HG03095 (cell line): ENCODE data around the gene GLIS1.

ENCODE experiments used
- ATAC-seq: cut with Tn5 transposase; IDR thresholded peaks from one replicate; pipeline ENCODE4 v1.9.1; 2021; ENCODE audit warnings: moderate library complexity; ENCODE audit not compliant: unreplicated experiment

The GLIS1 gene

DNA sequence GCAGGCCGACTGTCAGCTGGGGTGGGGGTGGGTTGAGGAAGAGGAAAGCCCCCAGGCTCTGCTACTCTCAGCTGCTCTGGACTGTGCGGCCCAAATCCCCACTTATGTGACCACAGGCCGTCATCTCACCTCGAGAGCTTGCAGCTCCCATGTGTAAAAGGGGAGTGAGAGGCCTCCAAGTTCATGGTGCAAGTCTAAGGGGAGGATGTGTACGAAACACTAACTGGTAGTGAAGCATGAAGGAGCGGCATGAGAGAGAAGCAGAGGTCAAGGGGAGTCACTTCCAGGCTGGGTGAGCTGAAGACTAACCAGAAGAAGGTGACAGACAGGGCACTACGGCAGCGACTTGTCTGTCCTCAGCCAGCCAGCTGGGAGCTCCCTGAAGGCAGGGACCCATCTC is 43.8 kb downstream of the GLIS1 start:
- no peak for ATAC-seq

DNA sequence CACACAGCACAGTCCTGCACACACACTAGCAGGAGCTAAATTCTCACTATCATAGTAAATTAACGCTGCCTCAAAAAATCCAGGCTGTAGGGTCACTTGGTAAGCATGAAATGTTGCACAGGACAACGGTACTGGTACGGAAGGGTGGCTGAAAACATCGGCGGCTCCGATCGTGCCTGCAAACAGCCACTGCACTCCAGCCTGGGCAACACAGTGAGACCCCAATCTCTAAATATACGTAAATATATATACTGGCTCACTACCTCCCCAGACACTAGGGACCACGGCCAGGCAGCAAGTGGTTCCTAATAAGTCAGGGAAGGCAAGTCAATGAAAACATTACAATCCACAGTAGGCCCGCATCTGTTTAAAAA is 44.3 kb downstream of the GLIS1 start:
- ATAC-seq: no peak

DNA sequence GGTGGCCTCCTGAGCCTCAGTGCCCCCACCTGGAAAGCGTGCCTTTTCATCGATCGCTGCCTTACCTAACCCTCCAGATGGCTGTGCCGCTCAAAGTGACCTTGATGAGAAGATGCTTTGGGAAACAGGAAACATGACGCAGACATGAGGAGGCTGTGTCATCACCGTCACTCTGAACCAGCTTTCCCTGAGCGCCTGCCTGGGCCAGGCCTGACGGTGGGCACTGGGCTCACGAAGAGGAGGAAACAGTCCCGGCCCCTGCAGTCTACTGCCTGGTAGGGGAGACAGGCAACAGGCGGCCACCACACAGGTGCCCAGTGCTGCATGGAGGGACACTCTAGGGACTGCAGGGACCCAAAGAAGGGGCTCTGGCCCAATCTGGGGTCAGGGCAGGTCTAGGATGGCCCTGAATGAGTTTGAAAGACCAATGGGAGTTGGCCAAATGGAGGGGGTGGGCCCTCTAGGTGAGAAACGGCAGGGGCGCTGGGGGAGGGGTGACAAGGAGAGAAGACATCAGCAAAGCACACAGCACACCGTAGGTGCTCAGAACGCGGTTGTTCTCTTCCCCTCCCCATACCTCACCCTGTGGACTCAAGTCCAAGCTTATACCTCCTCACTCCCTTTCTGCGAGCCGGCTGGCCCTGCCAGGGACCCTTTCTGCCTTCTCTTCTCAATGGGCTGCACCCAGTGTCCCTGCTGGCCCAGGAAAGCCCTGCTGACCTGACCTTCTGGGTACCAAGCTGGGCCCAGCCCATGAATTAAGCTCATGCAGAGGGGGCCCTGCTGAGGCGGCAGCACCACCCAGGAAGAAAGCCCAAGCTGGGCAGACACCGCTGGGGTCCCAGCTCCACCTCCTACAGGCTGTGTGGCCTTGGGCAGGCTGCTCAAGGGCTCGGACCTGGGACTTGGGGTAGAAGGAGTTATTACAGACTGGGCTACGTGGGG is 44.9 kb downstream of the GLIS1 start:
- no peak for ATAC-seq

DNA sequence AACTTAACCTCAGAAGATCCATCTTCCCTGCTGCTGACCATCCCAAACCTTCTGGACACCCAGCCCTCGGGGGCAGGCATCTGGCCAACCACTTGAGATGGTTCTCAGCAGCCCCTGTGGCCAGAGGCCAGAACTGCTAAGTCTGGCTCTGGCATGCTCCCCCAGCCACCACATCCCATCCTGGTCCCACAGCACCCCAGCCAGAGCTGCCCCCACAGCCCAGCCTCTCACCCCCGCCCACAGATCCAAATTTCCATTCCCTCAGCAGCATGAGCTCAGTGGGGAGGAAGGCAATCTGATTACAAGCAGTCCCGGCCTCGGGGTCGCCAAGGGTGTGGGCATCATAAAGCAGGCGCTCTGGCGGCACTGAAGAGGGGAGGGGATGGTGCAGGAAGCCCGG is 45.6 kb downstream of the GLIS1 start:
- ATAC-seq: no peak

DNA sequence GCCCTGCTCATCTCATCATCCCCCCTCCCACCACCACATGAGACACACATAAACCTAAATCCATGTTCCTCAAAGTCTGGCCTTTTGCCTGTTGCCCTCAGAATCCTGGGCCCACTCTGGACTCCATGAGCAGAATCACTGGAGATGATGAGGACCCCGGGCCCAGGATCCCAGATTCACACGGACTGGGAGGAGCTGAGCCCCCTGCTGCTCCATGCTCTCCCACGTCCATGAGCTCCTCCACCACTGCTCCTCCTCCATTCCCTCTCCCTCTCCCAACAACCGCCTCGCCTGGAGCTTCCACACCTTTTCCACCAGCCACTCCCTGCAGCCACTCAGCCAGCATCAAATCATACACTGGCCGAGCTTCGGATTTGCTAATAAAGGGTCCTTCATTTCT is 47.6 kb downstream of the GLIS1 start:
- no peak for ATAC-seq

DNA sequence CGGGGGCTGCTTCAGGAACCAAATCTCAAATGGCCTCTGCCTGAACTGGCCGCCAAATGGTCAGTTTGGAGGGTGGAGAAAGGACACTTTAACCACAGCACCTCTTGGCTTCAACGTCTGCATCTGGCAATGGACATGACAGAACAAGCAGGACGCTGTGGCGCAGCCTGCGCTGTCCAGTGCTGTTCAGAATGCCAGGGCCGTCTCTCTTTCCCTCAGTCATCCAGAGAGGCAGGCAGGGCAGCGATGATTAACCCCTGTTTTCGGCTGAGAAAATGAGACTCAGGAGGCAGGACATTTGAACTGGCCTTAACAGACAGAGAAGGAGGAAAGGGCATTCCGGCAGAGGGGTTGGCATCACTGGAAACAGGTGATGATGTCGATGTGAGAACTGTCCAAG is 48.6 kb downstream of the GLIS1 start:
- no peak for ATAC-seq

DNA sequence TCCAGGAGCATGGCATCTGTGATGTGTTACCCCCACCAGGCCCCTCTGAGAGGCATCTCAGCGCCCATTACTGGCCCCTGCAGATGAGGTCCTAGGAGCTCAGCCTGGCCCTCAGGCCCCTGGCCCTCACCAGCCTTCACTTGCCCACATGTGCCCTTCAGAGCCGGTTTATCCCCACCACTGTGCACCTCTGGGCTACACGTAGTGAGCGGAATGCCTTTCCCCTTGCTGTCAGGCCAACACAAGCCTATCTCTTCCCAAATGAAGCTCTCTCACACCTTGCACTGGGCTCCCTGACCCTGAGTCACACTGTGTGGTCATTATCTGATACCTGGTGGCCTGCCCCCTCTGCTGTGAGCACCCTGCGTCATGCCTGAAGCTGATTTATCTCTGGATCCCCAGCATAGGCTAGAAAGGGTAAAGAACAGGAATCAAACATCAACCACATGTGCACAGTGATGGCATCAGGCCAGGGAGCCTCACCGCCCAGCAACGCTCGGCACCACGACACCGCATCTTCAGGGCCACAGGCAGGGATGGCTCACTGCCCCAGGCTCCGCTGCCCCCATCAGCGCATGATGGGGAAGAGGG is 49.1 kb downstream of the GLIS1 start:
- ATAC-seq: no peak

DNA sequence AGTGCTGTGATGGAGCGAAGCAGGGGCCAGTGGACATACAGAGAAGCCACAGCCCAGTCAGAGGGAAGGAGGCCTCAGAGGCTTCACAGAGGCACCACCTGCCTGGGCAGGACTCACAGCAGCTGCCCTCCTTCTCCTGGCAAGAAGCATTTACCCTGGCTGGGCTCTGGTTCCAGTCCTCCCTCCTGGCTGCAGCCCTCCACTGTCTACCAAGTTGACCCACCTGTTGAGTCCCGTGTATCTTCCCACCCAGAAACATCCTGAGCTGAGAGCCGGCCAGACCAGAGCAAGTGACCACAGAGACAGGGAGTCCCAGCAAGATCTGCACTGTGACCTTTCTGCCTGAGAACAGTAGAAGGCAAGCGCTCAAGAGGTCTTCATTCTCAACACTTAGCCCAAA is 49.7 kb downstream of the GLIS1 start:
- no peak for ATAC-seq

DNA sequence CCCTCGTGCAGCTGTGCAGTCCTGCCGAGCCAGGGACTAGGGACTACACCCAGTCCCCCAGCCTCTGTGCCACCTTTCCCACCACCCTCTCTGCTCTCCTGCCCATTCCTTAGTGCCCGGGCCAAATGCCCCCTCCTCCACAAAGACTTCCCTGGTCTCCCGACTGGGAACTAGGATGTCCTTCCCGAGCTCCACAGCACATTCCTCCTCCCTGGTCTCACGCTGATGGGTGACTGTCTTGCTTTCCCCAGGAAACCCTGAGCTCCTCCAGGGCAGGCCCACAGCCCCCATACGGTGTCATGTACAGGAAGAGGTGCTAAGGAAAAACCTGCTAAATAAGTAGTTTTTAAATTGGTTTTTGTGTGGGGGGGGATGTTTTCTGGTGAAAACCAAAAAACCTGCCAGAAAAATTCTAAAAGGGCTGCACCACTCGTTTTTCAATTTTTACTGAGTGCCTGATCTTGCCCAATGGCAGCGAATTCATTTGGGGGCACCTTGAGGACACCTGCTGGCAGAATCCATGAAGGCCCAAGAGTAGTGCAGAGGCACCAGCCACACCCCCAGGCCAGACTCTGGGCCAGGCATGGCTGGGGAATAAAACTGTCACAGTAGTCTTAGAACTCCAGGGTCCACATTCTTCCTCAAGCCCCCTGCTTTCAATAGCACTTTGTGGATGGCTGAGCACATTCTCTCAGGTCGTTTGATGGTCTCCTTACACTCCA is 50.4 kb downstream of the GLIS1 start:
- no peak for ATAC-seq

DNA sequence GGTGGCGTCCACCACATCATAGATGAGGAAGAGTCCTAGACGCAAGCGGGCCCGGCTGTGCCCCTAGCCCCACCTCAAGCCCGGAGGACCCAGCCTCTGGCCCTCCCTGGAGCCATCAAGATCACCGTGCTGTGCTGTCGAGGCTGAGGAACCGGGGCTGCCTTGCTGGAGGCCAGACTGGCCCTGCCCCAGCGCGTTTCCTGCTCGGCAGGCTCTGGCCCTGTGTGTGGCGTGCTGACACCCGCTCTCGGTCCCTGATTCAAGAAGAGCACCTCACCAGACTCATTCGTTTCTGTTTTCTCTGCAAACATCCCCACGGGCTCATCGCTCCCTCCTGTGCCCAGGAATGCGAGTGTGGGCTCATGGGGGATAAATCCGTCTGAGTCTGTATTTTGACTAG is 51.1 kb downstream of the GLIS1 start:
- no peak for ATAC-seq

DNA sequence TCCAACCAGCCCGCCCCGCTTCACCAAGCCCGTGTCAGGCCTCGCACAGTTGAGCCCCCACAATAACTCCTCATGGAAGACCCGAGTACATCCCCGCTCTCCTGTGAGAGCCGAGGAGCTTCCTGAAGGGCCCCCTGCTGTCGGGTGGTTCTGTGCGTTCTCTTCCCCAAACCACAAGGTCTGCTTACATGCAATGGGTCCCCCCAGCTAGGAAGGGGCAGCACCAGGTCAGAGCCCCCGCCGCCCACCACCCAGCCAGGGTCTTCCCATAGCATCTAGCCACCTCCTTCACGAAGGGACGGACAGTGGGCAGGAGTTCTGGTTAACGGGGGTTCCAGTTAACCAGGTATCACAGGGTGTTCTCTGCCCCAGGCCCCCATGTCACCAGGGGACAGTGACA is 51.5 kb downstream of the GLIS1 start:
- ATAC-seq: no peak

DNA sequence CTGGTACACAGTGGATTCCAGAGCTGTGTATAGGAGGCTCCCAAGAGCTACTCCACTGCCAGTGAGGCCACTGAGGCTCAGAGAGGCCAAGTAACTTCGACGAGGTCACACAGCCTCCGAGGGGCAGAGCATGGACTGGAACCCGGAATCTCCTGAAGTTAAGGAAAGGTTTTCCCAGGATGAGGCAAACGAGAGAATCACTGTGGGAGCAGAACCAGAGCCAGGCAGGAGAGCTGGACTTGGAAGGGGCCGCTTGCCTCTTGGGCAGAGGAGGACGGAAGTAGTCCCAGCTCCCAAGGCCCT is 52.0 kb downstream of the GLIS1 start:
- ATAC-seq: no peak

DNA sequence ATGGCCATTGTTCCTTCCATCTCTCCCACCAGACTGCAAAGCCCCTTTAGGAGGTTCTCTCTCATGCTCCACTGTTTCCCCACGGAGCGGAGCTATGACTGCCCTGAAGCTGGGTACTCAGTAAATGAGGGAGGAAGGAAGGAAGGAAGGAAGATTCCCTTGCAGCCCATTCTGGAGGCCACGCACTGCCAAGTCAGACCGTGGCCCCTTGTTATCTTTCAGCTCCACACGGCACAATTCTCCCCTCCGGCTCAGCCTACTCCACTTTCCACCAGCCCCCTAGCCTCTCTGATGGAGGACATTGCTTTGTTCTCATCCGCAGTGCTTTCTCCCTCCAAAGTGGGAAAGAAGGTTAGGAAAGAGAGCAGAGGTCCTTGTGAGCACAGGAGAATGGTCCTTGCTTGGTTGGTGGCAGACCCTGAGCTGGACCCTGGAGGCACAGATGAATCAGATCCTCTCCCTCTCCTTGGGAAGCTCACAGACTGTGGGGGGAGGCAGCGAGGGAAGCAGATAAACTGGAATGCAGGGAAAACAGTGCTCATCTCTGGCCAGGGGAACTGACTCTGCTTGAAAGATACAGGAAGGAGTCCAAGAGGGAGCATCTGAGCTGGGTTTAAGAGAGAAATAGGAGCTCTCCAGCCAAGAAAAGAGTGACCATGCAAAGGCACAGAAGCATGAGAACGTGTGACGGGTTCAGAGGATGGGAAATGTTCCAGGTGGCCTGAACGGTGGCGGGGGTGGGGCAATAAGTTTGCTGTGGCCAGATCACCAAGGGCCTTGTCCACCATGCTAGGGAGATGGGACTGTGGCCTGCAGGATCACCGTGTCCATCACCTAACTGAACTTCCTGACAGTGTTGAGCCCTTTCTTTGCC is 52.6 kb downstream of the GLIS1 start:
- no peak for ATAC-seq

DNA sequence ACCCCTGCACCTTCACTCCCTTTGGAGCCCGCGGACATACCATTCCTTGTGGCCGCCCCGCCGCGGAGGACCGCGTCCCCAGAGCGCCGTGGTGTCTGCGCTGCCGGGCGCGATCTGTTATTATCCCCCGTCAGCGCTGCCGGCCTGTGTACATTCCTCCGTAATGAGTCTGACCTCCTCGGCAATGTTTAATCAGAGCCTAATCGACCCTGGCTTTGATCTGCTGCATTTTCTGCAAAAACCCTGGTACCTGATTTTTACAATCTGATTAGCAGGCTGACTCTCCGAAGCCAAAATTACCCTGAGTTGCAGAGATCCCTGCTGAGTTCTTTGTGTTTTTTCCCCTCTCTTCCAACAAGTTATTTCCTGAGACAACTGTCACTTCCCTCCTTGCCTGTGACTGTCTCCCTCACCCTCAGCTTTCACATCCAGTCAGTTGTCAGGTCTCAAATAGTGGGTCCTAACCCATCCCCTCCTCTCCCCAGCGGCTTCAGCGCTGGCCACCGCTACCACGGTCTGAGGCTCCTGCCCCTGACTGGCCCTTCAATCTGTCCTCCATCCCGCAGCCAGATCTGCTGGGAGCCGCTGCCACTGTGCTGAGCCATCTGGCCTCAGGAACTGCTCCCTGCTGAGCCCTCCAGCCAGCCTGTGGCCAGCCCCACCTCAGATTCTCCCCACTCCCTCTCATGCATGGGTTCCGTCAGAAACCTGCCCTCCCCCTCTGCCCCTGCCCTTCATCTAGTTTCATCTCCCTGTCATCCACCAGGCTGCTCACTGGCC is 53.5 kb downstream of the GLIS1 start:
- no peak for ATAC-seq

DNA sequence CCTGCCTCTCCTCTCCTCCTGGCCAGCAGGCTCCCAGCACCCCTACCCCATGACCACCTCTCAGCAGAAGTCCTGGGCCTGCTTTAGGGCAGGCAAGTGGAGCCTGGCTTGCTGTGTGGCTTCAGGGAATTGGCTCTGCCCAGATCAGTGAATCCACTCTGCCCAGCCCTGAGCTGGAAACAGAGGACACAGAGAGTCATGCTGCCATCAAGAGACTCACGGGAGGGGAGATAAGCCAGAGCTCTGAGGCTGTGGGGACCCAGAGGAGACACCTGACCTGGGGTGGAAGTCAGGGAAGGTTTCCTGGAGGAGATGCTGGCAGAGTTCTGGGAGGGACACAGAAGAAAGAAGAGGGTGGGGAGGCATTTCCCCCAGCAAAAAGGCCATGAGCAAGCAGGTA is 54.2 kb downstream of the GLIS1 start:
- ATAC-seq: no peak

DNA sequence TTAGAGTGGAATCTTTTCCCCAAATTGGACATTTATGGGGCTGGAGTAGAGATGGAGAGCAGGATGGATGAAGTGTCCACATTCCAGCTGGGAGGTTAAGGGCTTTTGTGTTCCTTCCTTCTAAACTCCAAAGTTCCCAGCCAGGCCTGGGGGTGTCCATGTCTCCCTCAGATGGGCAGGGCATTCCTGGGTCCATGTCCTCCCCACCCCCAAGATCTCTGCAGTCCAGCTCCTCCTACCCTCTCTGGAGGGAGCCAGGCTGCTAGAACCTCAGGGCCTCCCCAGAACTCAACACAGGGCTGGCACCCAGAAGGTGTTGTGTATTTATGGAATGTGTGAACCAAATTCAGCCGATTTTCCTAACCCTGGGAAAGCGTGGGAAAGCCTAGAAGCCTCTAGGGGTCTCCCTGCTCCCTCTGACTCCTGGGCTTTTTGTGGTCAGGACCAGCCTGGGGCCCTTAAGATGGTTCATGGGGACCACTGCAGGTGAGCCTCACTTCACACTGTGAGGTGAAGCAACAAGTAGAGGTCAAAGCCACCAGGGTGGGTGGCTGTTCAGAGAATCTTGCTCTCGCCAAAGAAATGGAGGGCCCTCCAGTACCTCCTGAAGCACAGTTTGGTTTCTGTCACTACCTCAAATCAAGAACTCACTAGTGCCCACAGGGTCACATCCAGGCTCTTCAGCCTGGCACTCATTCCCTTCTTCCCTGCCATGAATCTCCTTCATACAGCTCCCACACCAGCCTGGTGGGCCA is 54.8 kb downstream of the GLIS1 start:
- ATAC-seq: no peak

DNA sequence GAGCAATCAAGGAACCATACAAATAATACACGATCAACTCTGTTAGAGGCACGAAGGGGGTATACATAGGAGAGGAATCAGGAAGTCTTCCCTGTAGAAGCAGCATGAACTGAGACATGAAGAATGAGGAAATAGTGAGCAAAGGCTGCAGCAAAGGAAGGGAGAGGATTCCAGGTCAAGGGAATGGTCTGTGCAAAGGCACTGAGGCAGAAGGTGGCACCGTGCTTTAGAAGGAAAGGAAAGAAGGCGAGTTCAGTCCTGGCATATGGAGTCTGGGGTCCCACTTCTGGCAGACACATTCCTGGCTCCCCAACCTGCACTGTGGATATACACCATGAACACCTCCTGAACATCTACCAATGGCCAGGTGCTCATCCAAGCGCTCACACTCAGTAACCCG is 56.1 kb downstream of the GLIS1 start:
- ATAC-seq: no peak

DNA sequence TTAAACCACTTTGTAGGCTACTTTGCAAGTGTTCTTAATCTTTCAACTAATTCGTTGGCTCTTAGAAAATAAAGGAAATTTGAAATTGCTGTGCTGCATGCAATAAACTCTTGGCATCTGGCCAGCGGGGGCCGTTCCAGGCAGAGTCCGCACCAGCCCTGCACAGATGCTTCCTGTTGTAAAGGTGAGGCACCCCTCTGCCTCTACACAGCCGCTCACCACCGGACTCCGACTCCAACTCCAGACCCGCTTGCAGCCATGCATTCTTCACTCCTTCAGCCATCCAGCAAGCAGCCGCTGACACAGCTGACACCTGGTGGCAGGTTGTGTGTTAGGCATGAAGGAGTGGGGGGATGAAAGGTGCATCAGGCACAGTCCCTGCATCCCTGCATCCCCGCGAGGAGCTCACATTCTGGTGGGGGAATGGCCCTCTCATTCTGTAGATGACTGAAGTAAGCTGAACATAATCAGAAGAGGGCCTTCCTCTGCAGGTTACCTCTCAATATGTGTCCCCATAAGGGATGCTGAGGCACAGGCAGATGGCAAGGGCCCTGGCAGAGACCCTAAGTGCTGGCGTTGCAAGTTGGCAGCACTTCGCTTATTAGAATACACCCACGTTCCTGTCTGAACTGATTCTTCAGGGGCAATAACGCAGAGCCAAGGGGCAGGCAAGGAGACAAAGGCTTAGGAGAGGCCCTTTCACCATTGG is 56.8 kb downstream of the GLIS1 start:
- no peak for ATAC-seq

DNA sequence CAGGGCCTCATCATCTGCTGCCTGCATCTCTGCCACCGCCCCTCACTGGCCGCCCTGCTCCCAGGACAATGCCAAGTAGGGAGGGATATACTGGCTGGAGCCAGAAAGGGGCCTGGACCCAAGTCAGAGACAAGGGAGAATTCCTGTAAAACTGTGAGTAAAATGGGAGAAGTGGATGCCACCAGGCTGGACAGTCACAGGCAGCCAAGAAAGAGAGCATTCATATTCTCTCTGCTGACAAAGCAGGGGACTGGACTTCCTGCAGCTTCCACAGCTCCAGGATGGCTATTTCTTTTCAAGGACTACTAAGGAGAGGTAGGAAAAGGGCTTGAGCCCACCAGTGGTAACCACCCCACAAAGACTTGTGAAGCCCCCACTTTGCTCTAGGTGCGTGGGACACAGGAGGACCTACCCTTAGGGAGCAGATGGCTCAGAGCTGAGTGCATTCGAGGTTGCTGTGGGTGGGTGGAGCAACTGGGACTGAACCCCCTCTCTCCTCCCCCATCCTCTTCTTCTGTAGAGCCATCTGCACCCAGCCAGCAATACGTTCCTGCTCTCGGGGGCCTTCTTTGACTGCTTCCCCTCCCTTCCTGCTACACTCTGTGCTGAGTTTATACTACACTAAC is 57.5 kb downstream of the GLIS1 start:
- no peak for ATAC-seq
